HG02943 (cell line): ENCODE results near the gene KLHL12.

ENCODE experiments used
- ATAC-seq: cut with Tn5 transposase; IDR thresholded peaks from one replicate; pipeline ENCODE4 v1.9.1; 2021; ENCODE audit warnings: mild to moderate bottlenecking, low read depth, moderate library complexity; ENCODE audit not compliant: unreplicated experiment

The KLHL12 gene

GRCh38 chr1:202926581-202927491, at the start of gene KLHL12:
KLHL12 (minus strand) TSS chr1:202927234; CDS start chr1:202925162, 2,072 bp downstream.
- ATAC-seq: peak; percentile 84

GRCh38 chr1:202976633-202977032, 49.6 kb upstream of the KLHL12 start:
- ATAC-seq: no peak

- no peak for ATAC-seq
These were observed 47.8 kb upstream of the KLHL12 start for GRCh38 chr1:202974856-202975255.

GRCh38 chr1:202972046-202972445, 45.0 kb upstream of the KLHL12 start:
- ATAC-seq: no peak

- no peak for ATAC-seq
These were observed 41.9 kb upstream of the KLHL12 start for GRCh38 chr1:202968895-202969295.

GRCh38 chr1:202968351-202968750, 41.3 kb upstream of the KLHL12 start:
- ATAC-seq: no peak

- no peak for ATAC-seq
These were observed 40.7 kb upstream of the KLHL12 start for GRCh38 chr1:202967684-202968281.

- ATAC-seq: no peak
These were observed 39.2 kb upstream of the KLHL12 start for GRCh38 chr1:202966006-202966898.

GRCh38 chr1:202965422-202965821, 38.4 kb upstream of the KLHL12 start:
- no peak for ATAC-seq

GRCh38 chr1:202964791-202965410, 37.9 kb upstream of the KLHL12 start:
- ATAC-seq: no peak

GRCh38 chr1:202961220-202961880, 34.3 kb upstream of the KLHL12 start:
- ATAC-seq: no peak

- no peak for ATAC-seq
These were observed 32.2 kb upstream of the KLHL12 start for GRCh38 chr1:202959276-202959620.

- no peak for ATAC-seq
These were observed 31.7 kb upstream of the KLHL12 start for GRCh38 chr1:202958544-202959275.

- ATAC-seq: peak; percentile 98
These were observed 30.9 kb upstream of the KLHL12 start, which contains the start of gene ADIPOR1 for GRCh38 chr1:202957733-202958543. ADIPOR1 (minus strand) TSS chr1:202958312; CDS start chr1:202951070, 7,242 bp downstream.

- no peak for ATAC-seq
These were observed 29.9 kb upstream of the KLHL12 start for GRCh38 chr1:202956969-202957368.

- ATAC-seq: no peak
These were observed 27.2 kb upstream of the KLHL12 start for GRCh38 chr1:202954057-202954745.

GRCh38 chr1:202953392-202953791, 26.4 kb upstream of the KLHL12 start:
- ATAC-seq: no peak

GRCh38 chr1:202952818-202953217, 25.8 kb upstream of the KLHL12 start:
- ATAC-seq: no peak
